Measurements from ENCODE around the gene KAT5. TPM values are rescaled to one million over a fixed set of nuclear protein-coding genes. Genes with fewer than 3 reads are reported as not detected.

Gene KAT5
- polyA plus RNA-seq, result 2.4 and 7.8 TPM in 2 replicates

GRCh38 chr11:65711785-65712632 lies at the start of gene KAT5:
Gene KAT5, plus strand, starts transcription at chr11:65712252. Its CDS starts 16 bp downstream, at chr11:65712268.

GRCh38 chr11:65662799-65663638 lies 49.0 kb upstream of the KAT5 start, which contains the start of gene RELA:
Gene RELA, minus strand, starts transcription at chr11:65662916. Its CDS starts 84 bp downstream, at chr11:65662832.

DNA sequence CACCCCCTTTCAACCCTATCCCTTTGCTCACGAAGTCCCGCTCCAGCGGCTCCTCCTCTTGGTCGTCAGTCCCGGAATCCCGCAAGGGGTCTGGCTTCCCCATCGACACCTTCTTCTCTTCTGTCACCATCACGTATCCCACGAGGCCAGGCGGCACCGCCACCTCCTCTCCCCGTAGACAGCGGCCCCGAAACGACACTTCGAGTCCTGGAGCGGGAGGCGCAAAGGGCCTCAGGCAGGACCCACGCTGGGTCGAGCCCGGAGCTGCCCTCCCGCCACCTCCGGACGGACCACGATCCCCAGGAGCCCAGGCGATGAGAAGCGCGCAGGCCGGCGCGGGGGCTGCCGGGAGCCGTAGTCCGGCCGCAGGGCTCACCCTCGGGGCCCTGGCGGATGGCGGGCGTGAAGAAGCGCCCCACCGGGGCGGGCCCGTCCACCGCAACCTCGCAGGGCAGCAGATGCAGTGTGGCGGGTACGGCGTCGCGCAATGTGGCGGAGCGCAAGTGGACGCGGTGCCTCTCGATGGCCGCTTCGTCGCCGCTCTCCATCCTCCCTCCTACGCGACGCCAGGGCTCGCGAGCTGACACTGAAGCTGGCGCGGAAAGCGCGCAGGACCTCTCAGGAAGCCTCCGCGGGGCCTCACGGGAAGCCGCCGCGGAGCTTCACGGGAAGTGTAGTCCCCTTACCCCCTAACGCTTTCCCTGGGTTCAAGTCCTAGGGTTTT lies 8.3 kb downstream of the KAT5 start, which contains the start of gene RNASEH2C:
RNASEH2C (minus strand) TSS at position 588 of the 724 bp plus-strand sequence; CDS start at position 548, 40 bp downstream.

Other genes starting within 250 kb of the KAT5 start
- 70,295 and 74,607 TPM in 2 replicates for gene MALAT1, start 213.2 kb upstream of the KAT5 start, polyA plus RNA-seq
- gene SCYL1, start 187.2 kb upstream of the KAT5 start, polyA plus RNA-seq, result 17.9 and 24.7 TPM in 2 replicates
- 0.57 and 1.3 TPM in 2 replicates for gene LTBP3, start 153.9 kb upstream of the KAT5 start, polyA plus RNA-seq
- gene ZNRD2, start 141.8 kb upstream of the KAT5 start, polyA plus RNA-seq, result 9.2 and 18.7 TPM in 2 replicates
- 3.2 and 10.1 TPM in 2 replicates for gene FAM89B, start 139.7 kb upstream of the KAT5 start, polyA plus RNA-seq
- gene EHBP1L1, start 136.2 kb upstream of the KAT5 start, polyA plus RNA-seq, result not detected in 2 replicates
- not detected in 2 replicates for gene KCNK7, start 116.5 kb upstream of the KAT5 start, polyA plus RNA-seq
- gene MAP3K11, start 98.0 kb upstream of the KAT5 start, polyA plus RNA-seq, result 0.78 and 1.7 TPM in 2 replicates
- 0.74 and 1.5 TPM in 2 replicates for gene PCNX3, start 96.5 kb upstream of the KAT5 start, polyA plus RNA-seq
- gene SIPA1, start 74.2 kb upstream of the KAT5 start, polyA plus RNA-seq, result not detected in 2 replicates
- gene RELA, start 49.3 kb upstream of the KAT5 start, polyA plus RNA-seq, result 2.3 and 3.0 TPM in 2 replicates
- 6.6 and 13.0 TPM in 2 replicates for gene RNASEH2C, start 8.5 kb downstream of the KAT5 start, polyA plus RNA-seq
- gene AP5B1, start 68.7 kb downstream of the KAT5 start, polyA plus RNA-seq, result 0.08 and 0.35 TPM in 2 replicates
- not detected in 2 replicates for gene OVOL1, start 74.8 kb downstream of the KAT5 start, polyA plus RNA-seq
- 2.2 and 4.6 TPM in 2 replicates for gene SNX32, start 121.7 kb downstream of the KAT5 start, polyA plus RNA-seq
- gene CFL1, start 145.9 kb downstream of the KAT5 start, polyA plus RNA-seq, result 185 and 274 TPM in 2 replicates
- 9.5 and 11.2 TPM in 2 replicates for gene MUS81, start 148.2 kb downstream of the KAT5 start, polyA plus RNA-seq
- 0.31 and 1.8 TPM in 2 replicates for gene EFEMP2, start 160.5 kb downstream of the KAT5 start, polyA plus RNA-seq
- not detected in 2 replicates for gene CTSW, start 167.6 kb downstream of the KAT5 start, polyA plus RNA-seq
- 37.0 and 67.8 TPM in 2 replicates for gene FIBP, start 176.2 kb downstream of the KAT5 start, polyA plus RNA-seq
- gene CCDC85B, start 178.4 kb downstream of the KAT5 start, polyA plus RNA-seq, result 2.2 and 2.7 TPM in 2 replicates
- not detected in 2 replicates for gene FOSL1, start 188.1 kb downstream of the KAT5 start, polyA plus RNA-seq
- gene C11orf68, start 206.8 kb downstream of the KAT5 start, polyA plus RNA-seq, result 12.4 and 15.2 TPM in 2 replicates
- gene DRAP1, start 207.2 kb downstream of the KAT5 start, polyA plus RNA-seq, result 32.5 and 40.9 TPM in 2 replicates
- 0.73 TPM in 1 of 2 replicates, not detected in the other for gene TSGA10IP, start 233.2 kb downstream of the KAT5 start, polyA plus RNA-seq
- gene SART1, start 249.5 kb downstream of the KAT5 start, polyA plus RNA-seq, result 22.8 and 46.8 TPM in 2 replicates

All from Purkinje cell (primary cell).